ENCODE results near the gene CPA5.

The CPA5 gene

DNA sequence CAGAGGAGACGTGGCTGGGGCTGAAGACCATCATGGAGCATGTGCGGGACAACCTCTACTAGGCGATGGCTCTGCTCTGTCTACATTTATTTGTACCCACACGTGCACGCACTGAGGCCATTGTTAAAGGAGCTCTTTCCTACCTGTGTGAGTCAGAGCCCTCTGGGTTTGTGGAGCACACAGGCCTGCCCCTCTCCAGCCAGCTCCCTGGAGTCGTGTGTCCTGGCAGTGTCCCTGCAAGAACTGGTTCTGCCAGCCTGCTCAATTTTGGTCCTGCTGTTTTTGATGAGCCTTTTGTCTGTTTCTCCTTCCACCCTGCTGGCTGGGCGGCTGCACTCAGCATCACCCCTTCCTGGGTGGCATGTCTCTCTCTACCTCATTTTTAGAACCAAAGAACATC, 22.0 kb upstream of the CPA5 start:
- TF ChIP-seq, protein P1, sequence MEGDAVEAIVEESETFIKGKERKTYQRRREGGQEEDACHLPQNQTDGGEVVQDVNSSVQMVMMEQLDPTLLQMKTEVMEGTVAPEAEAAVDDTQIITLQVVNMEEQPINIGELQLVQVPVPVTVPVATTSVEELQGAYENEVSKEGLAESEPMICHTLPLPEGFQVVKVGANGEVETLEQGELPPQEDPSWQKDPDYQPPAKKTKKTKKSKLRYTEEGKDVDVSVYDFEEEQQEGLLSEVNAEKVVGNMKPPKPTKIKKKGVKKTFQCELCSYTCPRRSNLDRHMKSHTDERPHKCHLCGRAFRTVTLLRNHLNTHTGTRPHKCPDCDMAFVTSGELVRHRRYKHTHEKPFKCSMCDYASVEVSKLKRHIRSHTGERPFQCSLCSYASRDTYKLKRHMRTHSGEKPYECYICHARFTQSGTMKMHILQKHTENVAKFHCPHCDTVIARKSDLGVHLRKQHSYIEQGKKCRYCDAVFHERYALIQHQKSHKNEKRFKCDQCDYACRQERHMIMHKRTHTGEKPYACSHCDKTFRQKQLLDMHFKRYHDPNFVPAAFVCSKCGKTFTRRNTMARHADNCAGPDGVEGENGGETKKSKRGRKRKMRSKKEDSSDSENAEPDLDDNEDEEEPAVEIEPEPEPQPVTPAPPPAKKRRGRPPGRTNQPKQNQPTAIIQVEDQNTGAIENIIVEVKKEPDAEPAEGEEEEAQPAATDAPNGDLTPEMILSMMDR (IDR thresholded peaks at IDR 0.05; ENCODE audit: low read depth, low read length), result no peak
- Histone ChIP-seq H3K27ac (no peak overlapping the region), H3K4me3 (ENCODE audit: low read depth, low read length) (no peak overlapping the region), H3K36me3 (no peaks in the 10 kb centered on the region), H3K27me3 (ENCODE audit: insufficient read depth, low read depth, severe bottlenecking) (no peaks in the 10 kb centered on the region), H3K9me3 (ENCODE audit: severe bottlenecking) (no peaks in the 10 kb centered on the region)
- no peak for DNase-seq

DNA sequence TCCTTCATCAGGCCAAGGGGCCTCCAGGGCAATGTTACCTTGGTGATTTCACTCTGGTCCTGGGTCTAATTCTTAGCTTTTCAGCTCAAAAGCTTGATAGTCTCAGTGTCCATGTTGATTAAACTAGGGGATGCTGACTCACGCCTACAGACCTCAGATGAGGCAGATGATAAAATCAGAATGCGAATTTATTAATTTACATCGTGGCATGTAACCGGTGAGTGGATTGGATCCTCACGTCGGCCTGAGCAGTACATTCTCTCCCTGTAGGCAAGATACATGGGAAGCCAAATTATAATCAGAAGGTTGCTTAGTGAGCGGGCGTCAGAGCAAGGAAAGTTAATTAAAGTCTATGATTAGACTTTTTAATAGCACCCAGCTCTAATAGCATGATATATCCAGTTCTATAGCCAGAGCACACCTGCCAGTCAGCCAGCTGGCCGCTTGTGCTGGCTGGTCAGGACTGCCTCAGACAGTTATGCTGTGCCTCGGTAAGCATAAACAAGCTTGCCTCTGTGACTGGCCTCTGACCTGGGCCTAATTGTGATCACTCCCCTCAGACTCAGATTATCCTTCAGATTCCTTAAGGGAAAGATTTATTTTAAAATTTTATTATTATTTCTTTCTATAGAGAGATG, 20.2 kb upstream of the CPA5 start:
- Histone ChIP-seq H3K36me3 (no peaks in the 10 kb centered on the region), H3K27me3 (ENCODE audit: insufficient read depth, low read depth, severe bottlenecking) (no peaks in the 10 kb centered on the region), H3K9me3 (ENCODE audit: severe bottlenecking) (no peaks in the 10 kb centered on the region), H3K4me3 (ENCODE audit: low read depth, low read length) (no peak overlapping the region), H3K27ac (no peak overlapping the region)
- DNase-seq, result no peak
- TF ChIP-seq, protein P1 (IDR thresholded peaks at IDR 0.05; ENCODE audit: low read depth, low read length), result no peak

DNA sequence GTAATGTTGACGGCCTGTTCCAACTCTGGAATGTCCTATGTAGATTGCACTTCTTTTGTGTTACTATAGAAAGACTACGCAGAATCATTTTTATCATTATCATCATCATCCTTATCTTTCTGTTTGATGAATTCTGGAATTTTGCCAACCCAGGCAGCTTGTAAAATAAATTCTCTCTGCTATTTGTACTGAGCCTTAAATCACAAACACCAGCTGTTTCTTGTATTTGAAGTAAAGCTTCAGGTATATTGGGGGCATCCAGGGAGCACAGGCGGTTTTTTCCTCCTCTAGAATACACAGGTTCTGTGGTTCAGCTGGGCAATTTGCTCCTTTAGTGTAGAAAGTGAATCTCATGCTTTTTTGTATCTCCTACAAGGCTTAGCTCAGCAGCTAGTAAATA, 14.9 kb upstream of the CPA5 start:
- no peak for DNase-seq
- Histone ChIP-seq H3K27me3 (ENCODE audit: insufficient read depth, low read depth, severe bottlenecking) (no peaks in the 10 kb centered on the region), H3K4me3 (ENCODE audit: low read depth, low read length) (no peak overlapping the region), H3K27ac (no peak overlapping the region), H3K9me3 (ENCODE audit: severe bottlenecking) (no peaks in the 10 kb centered on the region), H3K36me3 (no peaks in the 10 kb centered on the region)
- TF ChIP-seq, protein P1 (IDR thresholded peaks at IDR 0.05; ENCODE audit: low read depth, low read length), result no peak

DNA sequence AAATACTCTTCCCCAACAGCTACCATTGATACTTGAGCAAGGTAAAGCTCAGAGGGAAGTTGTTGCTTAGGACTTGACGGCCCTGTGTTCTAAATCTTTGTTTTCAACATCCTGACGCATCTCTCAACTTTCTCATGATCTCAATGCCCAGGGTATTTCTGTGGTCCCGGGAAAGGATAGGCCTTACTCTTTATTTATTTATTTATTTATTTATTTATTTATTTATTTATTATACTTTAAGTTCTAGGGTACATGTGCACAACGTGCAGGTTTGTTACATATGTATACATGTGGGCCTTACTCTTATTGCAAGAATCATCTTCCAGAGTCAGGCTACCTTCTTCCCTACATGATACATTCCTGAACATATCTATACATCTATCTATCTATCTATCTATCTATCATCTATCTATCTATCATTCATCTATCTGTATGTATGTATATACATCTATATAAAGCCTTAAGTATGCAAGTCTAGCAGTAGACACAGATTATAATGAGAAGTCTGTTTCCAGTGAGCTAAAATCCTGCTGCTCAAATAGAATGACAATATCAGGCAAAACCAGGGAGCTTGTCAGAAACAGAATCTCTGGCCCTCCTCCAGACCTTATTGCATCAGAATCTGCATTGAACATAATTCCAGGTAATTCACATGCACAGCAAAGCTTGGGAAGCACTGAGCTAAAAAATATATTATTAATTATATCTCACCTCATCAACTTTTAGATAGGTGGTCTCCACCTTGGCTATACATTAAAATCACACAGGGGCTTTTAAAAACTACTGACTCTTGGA, 12.2 kb upstream of the CPA5 start:
- Histone ChIP-seq H3K36me3 (no peaks in the 10 kb centered on the region), H3K9me3 (ENCODE audit: severe bottlenecking) (no peaks in the 10 kb centered on the region), H3K4me3 (ENCODE audit: low read depth, low read length) (no peak overlapping the region), H3K27ac (no peak overlapping the region), H3K27me3 (ENCODE audit: insufficient read depth, low read depth, severe bottlenecking) (no peaks in the 10 kb centered on the region)
- TF ChIP-seq, protein P1 (IDR thresholded peaks at IDR 0.05; ENCODE audit: low read depth, low read length), result no peak
- DNase-seq, result no peak

DNA sequence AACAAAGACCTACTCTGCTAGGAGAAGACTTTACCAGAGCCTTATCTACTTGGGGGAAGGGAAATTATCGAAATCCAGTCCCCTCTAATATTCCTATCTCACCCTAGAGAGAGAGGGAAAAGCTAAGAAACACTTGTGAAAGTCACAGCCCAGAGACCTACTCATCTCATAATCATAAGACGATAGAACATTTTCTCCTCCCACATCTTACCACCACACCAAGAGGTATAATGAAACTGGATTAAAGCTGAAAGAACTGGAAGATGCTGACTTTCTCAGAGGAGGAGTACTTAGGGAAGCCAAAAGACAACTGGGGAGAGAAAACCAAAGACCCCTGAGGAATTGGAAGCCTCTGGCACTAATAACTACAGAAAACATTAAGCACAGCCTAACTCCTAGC, 10.8 kb upstream of the CPA5 start:
- H3K4me3 ChIP-seq (ENCODE audit: low read depth, low read length), result no peak overlapping the region
- DNase-seq, result no peak
- TF ChIP-seq, protein P1 (IDR thresholded peaks at IDR 0.05; ENCODE audit: low read depth, low read length), result no peak
- no peaks in the 10 kb centered on the region for H3K27me3 ChIP-seq (ENCODE audit: insufficient read depth, low read depth, severe bottlenecking)
- no peaks in the 10 kb centered on the region for H3K36me3 ChIP-seq
- no peak overlapping the region for H3K27ac ChIP-seq
- H3K9me3 ChIP-seq (ENCODE audit: severe bottlenecking), result no peaks in the 10 kb centered on the region

All from WERI-Rb-1 (cell line).